Nephron (organoid): Measurements from ENCODE around the gene LCMT1.
A peak's percentile ranks its signal among the peaks of the same experiment; 100 is the strongest.
"Not testable (repeated sequence)": the region's sequence is repeated elsewhere in the genome, so short reads cannot be mapped to it uniquely, and the experiment has no call there.

Source experiments
- H3K27ac Mint-ChIP-seq, 3 experiments: 2 replicates each; pipeline ENCODE4 v1.8.0; 2020; ENCODE audit warnings: mixed read lengths in 3 of 3, mild to moderate bottlenecking in 2 of 3, moderate library complexity in 1 of 3
- H3K27me3 Mint-ChIP-seq: 2 replicates; pipeline ENCODE4 v1.8.0; 2021; ENCODE audit warnings: low read depth, mild to moderate bottlenecking, moderate library complexity, mixed read lengths
- H3K36me3 Mint-ChIP-seq: 2 replicates; pipeline ENCODE4 v1.8.0; 2020; ENCODE audit warnings: low read depth, mixed read lengths
- H3K4me1 Mint-ChIP-seq: 2 replicates; pipeline ENCODE4 v1.8.0; 2020; ENCODE audit warnings: mixed read lengths
- H3K4me3 Mint-ChIP-seq, 3 experiments: 2 replicates each; pipeline ENCODE4 v1.8.0; 2020; ENCODE audit warnings: mild to moderate bottlenecking in 3 of 3, mixed read lengths in 3 of 3, moderate library complexity in 2 of 3
- H3K9me3 Mint-ChIP-seq: 2 replicates; pipeline ENCODE4 v1.8.0; 2020; ENCODE audit warnings: mixed read lengths
- TF ChIP-seq, protein P1 (sequence below), 3 experiments: fragments of 200-600 bp; sonication (generic); IDR thresholded peaks; one replicate each; pipeline ENCODE4 v1.5.0; 2021; ENCODE audit warnings: antibody characterized with exemption in 3 of 3; ENCODE audit not compliant: unreplicated experiment in 3 of 3

Gene LCMT1

DNA sequence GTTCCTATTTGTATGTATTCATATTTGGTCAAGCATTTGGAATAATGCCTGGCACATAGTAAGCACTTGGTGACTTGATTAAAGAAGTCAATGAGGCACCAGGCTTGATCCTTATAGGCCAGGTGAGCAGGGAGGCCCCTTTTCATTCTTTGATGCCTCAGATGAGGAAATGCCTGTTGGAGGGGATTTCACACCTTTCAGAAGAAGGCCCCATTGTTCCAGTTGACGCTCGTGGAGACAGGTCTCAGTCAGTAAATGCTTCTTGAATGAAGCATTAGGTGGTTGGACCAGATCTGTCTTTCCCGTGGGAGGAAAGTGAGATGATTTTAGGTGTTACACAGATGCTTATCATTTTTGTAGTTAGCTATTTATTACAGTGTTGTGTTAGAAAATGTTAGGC lies 13.0 kb downstream of the LCMT1 start:
- TF ChIP-seq, protein P1, sequence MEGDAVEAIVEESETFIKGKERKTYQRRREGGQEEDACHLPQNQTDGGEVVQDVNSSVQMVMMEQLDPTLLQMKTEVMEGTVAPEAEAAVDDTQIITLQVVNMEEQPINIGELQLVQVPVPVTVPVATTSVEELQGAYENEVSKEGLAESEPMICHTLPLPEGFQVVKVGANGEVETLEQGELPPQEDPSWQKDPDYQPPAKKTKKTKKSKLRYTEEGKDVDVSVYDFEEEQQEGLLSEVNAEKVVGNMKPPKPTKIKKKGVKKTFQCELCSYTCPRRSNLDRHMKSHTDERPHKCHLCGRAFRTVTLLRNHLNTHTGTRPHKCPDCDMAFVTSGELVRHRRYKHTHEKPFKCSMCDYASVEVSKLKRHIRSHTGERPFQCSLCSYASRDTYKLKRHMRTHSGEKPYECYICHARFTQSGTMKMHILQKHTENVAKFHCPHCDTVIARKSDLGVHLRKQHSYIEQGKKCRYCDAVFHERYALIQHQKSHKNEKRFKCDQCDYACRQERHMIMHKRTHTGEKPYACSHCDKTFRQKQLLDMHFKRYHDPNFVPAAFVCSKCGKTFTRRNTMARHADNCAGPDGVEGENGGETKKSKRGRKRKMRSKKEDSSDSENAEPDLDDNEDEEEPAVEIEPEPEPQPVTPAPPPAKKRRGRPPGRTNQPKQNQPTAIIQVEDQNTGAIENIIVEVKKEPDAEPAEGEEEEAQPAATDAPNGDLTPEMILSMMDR (IDR thresholded peaks at IDR 0.05; ENCODE audit: unreplicated experiment in 3 of 3): no peak
- H3K4me3 Mint-ChIP-seq: no peak overlapping the region
- H3K27me3 Mint-ChIP-seq: no peaks in the 10 kb centered on the region
- no peaks in the 10 kb centered on the region for H3K9me3 Mint-ChIP-seq
- peaks cover 27% of the 10 kb centered on the region for H3K36me3 Mint-ChIP-seq
- H3K4me1 Mint-ChIP-seq: no peaks in the 10 kb centered on the region
- H3K27ac Mint-ChIP-seq: no peak overlapping the region

DNA sequence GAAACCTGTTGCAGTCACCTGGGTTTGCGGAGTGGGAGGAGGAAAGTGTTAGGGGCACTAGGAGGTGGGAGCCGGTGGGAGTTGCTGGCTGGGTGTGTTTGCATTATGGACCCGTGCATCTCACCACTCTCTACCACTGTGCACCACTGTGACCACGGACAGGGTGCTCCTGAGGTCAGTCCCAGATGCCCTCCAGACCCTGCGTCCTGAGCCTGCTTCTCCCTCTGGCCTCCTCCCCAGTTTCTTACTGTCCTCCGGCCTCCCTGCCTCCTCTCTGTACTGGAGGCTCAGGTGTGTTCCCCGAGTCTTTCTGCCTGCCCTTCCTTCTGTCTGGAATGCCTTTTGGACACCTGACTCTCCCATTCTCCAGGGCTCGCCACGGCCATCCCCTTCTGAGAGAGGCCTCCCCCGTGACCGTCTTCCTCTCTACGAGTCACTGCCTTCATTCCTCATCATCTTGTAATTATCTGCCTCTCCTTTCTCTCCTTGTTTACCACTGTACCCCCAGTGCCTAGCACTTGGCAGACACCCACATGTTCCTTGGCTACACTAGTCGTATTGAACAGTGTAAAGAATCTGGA lies 14.6 kb downstream of the LCMT1 start:
- not testable (repeated sequence) for H3K4me1 Mint-ChIP-seq, H3K27ac Mint-ChIP-seq, H3K27me3 Mint-ChIP-seq, H3K9me3 Mint-ChIP-seq, H3K4me3 Mint-ChIP-seq
- H3K36me3 Mint-ChIP-seq: peaks cover 36% of the 10 kb centered on the region

DNA sequence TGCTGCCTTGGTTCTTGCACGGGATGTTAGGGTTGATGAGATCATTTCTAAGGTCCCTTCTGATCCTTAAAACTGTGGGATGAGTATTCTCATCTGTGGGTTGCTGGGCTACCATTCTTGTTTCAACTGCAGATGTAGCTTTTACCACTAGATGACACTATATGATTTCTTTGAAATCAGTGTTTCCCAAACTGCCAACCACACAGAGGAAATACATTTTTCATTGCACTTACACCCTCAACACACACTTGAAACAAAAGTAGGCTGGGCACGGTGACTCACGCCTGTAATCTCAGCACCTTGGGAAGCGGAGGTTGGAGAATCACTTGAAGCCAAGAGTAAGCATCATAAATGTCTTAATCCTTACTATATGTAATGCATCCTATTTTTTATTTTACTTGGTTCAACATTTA lies 15.3 kb downstream of the LCMT1 start:
- Mint-ChIP-seq H3K4me3 (no peak overlapping the region), H3K9me3 (no peaks in the 10 kb centered on the region), H3K4me1 (no peaks in the 10 kb centered on the region), H3K36me3 (peaks cover 38% of the 10 kb centered on the region), H3K27me3 (no peaks in the 10 kb centered on the region), H3K27ac (no peak overlapping the region)
- TF ChIP-seq, protein P1 (IDR thresholded peaks at IDR 0.05; ENCODE audit: unreplicated experiment in 3 of 3): peak; percentile 42 to 53 (median 46)

DNA sequence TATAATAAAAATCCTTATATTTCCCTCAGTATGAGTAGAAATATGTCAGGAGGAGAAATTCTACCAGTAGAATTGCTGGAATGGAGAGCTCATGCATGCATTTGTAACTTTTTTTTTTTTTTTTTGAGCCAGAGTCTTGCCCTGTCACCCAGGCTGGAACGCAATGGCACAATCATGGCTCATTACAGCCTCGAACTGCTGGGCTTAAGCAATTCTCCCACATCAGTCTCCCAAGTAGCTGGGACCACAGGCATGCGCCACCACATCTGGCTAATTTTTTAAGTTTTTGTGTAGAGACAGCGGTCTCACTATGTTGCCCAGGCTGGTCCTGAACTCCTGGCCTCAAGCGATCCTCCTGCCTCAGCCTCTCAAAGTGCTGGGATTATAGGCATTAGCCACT lies 21.2 kb downstream of the LCMT1 start:
- peaks cover 49% of the 10 kb centered on the region for H3K36me3 Mint-ChIP-seq
- H3K27me3 Mint-ChIP-seq, H3K4me3 Mint-ChIP-seq, H3K9me3 Mint-ChIP-seq, H3K4me1 Mint-ChIP-seq, H3K27ac Mint-ChIP-seq: not testable (repeated sequence)

DNA sequence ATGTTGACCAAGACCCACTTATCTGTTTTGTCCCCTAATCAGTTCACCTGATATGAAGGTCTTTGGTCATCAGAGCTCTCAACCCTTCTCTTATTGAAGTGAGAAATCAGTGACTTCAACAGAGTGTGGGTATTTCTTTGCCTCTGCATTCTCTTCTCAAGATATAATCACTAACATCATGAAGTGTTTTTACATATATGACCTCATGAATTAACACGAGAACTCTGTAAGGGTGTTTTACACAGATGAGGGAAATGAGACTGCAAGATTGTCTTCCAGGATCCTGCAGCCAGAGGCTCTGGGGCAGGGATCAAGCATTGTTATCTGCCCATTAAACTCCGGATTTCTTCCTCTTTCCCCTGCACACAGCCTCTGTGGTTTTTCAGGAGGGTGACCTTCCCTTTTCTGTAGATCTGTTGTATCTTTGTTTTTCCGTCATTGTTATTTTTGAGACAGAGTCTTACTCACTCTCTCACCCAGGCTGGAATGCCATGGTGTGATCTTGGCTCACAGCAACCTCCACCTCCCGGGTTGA lies 22.7 kb downstream of the LCMT1 start:
- peaks cover 3% of the 10 kb centered on the region for H3K27me3 Mint-ChIP-seq
- H3K36me3 Mint-ChIP-seq: peaks cover 47% of the 10 kb centered on the region
- no peaks in the 10 kb centered on the region for H3K9me3 Mint-ChIP-seq
- H3K4me1 Mint-ChIP-seq: no peaks in the 10 kb centered on the region
- no peak overlapping the region for H3K27ac Mint-ChIP-seq
- TF ChIP-seq, protein P1 (IDR thresholded peaks at IDR 0.05; ENCODE audit: unreplicated experiment in 3 of 3): no peak
- no peak overlapping the region for H3K4me3 Mint-ChIP-seq

DNA sequence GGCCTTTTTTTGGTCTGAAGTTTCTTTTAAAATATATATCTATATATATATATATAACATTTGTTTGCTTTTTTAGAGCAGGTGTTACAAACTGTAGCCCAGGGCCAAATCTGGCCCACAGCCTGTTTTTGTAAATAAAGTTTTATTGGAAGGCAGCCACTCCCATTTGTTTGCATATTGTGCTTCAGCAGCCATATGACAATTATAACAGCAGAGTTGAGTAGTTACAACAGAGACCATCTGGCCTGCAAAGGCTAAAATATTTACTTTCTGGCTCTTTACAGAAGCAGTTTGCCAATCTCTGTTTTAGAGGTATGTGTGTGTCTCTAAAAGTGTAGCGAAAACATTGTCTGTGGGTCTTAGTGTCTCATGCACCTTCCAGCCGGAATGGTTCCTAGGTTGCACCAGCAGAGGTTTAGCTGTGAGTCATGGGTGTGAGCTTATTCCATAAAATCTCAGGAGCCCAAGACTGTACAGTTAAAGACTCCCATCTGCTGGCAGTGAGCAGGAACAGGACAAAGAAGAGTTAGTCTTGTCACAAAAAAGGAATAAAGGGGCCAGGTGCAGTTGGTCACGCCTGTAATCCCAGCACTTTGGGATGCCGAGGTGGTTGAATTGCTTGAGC lies 23.8 kb downstream of the LCMT1 start:
- TF ChIP-seq, protein P1 (IDR thresholded peaks at IDR 0.05; ENCODE audit: unreplicated experiment in 3 of 3): no peak
- H3K9me3 Mint-ChIP-seq: no peaks in the 10 kb centered on the region
- H3K4me1 Mint-ChIP-seq: no peaks in the 10 kb centered on the region
- H3K27ac Mint-ChIP-seq: no peak overlapping the region
- H3K27me3 Mint-ChIP-seq: peaks cover 3% of the 10 kb centered on the region
- peaks cover 49% of the 10 kb centered on the region for H3K36me3 Mint-ChIP-seq
- H3K4me3 Mint-ChIP-seq: no peak overlapping the region

DNA sequence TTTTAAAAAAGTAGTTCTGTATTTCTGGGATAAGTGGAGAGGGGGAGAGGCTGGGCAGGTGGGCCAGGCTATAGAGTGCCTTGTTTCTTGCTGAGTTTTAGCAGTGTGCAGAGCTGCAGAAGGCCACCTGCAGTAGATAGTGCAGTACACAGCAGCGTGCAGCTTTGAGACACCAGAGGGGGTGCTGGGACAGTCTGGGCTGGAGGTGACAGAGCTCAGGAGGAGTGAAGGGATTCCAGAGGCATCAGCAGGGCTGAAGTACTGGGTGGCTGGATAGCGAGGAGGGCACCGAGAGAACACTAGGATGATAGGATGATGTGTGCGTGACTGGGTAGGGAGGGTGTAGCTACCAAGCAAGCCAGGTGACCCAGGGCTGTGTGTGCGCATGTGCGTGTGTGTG lies 26.6 kb downstream of the LCMT1 start:
- no peaks in the 10 kb centered on the region for H3K9me3 Mint-ChIP-seq
- H3K27ac Mint-ChIP-seq: no peak overlapping the region
- peaks cover 56% of the 10 kb centered on the region for H3K36me3 Mint-ChIP-seq
- peaks cover 3% of the 10 kb centered on the region for H3K27me3 Mint-ChIP-seq
- TF ChIP-seq, protein P1 (IDR thresholded peaks at IDR 0.05; ENCODE audit: unreplicated experiment in 3 of 3): no peak
- H3K4me3 Mint-ChIP-seq: no peak overlapping the region
- H3K4me1 Mint-ChIP-seq: no peaks in the 10 kb centered on the region
